Measurements from ENCODE around the gene IRGC.

GRCh38 chr19:43747557-43748204 lies 31.8 kb downstream of the IRGC start:
- TF ChIP-seq ELK1 (IDR thresholded peaks at IDR 0.05; ENCODE audit: borderline replicate concordance, low read depth, low read length) (no peak), CTCF (conservative IDR thresholded peaks at IDR 0.05; ENCODE audit: low read depth, low read length) (no peak), POLR2A (IDR thresholded peaks at IDR 0.05; ENCODE audit: low read depth, low read length) (no peak), CEBPB (IDR thresholded peaks at IDR 0.05; ENCODE audit: low read depth, low read length) (no peak), CHD1 (IDR thresholded peaks at IDR 0.05; ENCODE audit: low read depth, low read length) (no peak), SMC3 (IDR thresholded peaks at IDR 0.05; ENCODE audit: low read depth, low read length) (no peak), BHLHE40 (IDR thresholded peaks at IDR 0.05; ENCODE audit: low read depth, low read length) (no peak), USF2 (IDR thresholded peaks at IDR 0.05; ENCODE audit: low read depth, low read length) (no peak), MAZ (IDR thresholded peaks at IDR 0.05; ENCODE audit: borderline replicate concordance, low read depth, low read length) (no peak)

All from IMR-90 (cell line).